Measurements from ENCODE around the gene KCNMA1.
"Not testable (repeated sequence)": the region's sequence is repeated elsewhere in the genome, so short reads cannot be mapped to it uniquely, and the experiment has no call there.

KCNMA1 gene

DNA sequence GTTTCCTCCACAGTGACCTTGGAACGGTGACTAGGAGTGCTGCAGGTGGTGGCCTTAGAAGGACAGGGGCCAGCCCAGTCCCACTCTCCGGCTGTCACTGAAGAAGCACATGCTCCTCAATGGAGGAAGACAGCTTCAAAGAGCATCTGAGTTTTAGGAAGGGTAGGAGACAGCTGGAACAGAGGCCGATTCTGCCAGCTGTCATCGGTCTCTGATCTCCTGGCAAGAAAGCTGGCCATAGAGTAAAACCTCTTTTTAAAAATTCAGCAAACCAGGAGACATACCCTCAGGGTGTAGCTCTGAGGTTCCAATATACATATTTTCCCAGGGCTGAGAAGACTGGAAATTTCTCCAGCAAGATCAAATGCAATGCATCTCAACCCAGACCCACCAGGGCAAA, 55.9 kb downstream of the KCNMA1 start:
- no peak for DNase-seq (ENCODE audit: low read depth)

DNA sequence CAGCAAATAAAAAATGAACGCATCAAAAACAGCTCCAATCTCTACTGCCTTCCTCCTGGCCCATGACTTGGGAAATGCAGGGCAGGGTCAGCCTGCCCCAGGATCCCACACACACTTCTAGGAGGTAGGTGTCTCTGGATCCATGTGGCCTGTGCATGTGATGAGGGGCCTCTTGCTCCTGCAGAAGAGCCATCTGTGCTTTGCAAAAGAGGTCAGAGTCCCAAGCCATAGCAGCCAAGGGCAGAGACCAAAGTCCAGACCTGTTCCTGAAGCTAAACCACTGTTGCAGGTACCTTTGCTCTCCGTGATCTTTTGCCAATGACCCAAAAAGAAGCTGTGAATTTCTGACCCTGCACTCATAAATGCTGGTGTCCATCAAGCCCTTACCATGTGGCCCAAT, 57.1 kb downstream of the KCNMA1 start:
- DNase-seq (ENCODE audit: low read depth), result no peak

DNA sequence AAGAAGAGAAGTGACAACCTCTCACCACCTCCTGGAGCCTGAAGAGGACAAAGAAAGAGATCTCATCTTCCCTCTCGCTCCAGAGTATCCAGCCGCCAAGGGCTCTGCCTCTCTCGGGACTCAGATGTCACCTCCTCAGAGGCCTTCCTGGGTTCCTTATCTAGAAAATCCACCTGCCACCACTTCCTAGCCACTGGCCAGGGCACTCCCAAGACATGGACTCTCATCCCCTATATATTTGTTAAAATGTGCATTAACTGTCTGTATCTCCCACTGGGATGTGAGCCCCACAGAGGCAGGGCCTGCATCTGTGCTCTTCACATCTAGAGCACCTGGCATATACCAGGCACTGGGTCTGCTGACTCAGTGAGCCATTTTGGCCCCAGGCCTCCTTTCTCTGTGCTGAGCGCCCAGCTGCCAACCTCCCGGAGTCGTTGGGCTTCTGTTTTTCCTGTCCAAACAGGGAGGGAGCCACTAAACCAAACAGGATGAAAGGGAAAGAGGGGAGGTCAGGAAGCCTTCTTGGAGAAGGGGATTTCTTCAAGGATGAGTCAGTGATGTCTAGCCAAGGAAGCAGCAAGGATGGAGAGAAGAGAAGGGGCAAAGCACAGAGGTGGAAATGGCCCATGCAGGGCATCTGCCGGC, 58.9 kb downstream of the KCNMA1 start:
- no peak for DNase-seq (ENCODE audit: low read depth)

DNA sequence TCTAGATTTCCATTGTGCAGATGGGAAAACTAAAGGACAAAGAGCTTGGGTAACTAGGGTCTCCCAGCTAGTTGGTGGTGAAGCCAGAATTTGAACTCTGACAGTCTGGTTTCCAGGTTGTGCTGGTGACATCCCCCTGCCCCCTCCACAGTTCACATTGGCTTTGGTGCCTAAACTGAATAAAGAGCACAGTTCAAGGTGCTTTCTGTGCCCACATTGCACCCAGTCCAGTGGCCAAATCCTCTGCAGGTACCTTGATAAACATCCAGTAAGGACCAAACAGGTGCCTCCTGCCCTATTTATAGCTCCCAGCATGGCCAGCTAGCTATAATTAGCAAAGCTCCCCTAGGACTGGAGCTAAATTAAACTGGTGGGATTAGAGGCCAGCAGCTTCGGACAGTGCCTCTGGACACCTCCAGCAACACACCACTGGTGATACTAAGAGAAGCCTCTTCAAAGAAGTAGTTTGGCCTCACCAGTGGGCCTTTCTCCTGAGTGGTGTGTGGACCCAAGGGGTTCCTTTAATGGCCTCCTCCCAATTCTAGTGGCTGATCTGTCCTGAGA, 59.9 kb downstream of the KCNMA1 start:
- no peak for DNase-seq (ENCODE audit: low read depth)

DNA sequence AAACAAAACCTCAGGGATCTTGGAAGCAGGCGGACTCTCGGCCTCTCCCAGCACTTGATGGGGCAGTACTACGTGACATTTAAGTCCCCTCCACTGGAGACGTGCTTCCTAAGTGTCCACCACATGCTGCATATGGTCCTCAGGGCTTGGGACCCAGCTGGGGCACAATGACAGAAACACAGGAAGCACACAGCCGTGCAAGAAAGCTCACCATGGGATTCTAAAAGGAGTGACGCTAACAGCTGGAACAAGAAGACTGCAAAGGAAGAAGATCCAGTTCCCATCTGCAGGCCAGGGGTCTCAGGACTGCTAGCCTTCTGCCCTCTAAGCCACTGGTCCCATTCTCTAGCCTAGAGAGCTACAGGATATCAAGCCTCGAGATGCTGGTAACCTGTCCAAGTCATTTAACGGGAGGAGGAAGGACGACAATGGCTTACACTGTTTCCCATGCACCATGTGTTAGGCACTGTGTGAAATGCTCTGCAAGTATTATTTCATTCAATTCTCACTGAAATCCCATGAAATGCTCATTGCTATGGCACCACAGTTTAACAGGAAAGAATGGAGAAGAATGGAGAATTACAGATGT, 61.1 kb downstream of the KCNMA1 start:
- no peak for DNase-seq (ENCODE audit: low read depth)

DNA sequence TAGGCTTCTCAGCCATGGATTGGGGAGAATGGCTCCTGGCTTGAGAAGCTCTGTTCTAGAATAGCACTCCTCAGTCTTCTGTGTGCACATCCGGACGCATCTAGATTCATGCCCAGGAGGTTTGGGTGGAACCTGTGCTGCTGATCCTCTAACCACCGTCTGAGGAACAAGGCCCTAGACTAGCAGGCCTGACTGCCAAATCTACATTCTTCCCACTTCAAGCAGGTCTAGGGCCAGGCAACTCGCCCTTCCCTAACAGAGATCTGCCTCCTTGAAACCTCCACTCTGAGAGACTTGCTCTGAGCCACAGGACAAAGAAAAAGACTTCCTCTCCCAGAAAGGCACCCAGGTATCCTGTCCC, 61.6 kb downstream of the KCNMA1 start:
- no peak for DNase-seq (ENCODE audit: low read depth)

DNA sequence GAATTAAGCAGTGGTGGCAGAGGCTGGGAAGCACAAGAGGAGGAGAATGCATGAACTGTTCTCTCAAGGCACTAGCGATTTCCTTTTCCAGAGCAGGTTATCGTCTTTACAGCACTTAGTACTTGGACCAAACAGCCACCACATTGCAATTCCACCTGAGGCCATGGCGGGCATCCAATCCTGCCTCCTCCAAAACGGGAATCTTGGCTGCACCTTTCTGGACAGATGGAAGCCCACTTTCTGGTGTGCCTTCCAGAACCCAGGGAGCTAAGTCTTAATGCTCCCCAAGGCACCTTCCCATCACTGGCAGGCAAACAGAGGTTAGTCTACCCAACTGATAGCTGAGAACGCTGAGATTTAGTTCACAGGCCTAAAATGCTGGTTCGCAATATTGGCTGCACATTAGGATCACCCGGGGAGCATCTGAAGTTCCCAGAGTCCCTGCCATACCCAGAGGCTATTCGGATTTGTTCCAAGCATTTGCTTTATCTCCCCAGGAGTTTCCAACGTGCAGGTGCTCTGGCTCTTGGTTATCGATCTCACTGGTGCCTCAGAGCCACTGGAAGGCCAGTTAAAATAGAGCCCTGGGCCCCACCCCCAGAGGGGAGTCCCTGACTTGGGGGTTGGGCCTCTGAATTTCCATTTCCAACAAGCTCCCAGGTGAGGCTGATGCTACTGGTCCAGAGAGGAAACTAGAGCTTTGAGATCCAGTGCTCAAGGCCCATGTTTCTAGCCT, 62.2 kb downstream of the KCNMA1 start:
- no peak for DNase-seq (ENCODE audit: low read depth)

DNA sequence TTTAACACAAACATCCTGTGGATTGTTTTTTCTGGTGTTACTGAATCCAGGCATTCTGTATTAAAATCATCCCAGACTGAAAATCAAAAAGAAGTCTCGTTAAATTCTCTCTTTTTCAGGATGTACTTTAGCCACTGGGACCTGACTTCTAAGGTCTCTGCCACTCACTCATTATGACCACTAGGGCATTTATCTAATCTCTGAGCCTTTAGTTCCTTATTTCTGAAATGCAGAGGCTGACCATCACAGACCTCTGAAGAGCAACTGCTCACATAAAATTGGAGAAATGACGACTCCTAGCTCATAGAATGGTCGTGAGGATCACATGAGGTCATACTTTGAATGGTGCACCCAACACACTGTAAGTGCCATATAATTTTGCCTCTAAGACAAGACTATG, 63.2 kb downstream of the KCNMA1 start:
- DNase-seq (ENCODE audit: low read depth), result no peak

DNA sequence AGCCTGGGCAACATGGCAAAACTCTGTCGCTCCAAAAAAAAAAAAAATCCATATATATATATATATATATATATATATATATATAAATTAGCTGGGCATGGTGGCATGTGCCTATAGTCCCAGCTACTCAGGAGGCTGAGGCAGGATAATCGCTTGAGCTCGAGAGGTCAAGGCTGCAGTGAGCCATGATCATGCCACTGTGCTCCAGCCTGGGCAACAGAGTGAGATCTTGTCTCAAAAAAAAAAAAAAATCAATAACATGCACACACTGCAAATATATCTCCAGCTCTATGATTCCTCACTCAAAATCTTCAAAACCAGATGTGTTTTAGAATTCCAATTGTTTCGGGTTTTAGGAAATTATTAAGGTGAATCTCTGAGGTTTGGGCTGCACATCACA, 65.1 kb downstream of the KCNMA1 start:
- DNase-seq (ENCODE audit: low read depth), result not testable (repeated sequence)

DNA sequence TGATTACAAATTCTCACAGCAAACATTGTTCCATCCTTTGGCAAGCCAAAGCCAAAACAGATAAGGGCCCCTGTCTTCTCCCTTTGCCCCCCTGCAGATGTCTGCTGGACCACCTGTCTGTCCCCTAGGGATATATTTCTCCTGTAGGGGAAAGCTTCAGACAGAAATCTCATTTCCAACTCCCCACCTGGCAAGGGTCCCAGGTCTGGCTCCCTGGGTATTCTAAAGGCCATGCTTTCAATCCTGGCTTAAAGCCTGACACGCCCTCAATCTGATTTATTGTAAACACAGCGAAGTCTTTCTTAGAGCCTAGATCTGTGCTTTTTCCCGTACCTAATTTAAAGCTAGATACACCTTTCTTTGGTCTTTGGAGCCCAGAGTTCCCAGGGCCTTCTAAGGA, 66.1 kb downstream of the KCNMA1 start:
- no peak for DNase-seq (ENCODE audit: low read depth)

DNA sequence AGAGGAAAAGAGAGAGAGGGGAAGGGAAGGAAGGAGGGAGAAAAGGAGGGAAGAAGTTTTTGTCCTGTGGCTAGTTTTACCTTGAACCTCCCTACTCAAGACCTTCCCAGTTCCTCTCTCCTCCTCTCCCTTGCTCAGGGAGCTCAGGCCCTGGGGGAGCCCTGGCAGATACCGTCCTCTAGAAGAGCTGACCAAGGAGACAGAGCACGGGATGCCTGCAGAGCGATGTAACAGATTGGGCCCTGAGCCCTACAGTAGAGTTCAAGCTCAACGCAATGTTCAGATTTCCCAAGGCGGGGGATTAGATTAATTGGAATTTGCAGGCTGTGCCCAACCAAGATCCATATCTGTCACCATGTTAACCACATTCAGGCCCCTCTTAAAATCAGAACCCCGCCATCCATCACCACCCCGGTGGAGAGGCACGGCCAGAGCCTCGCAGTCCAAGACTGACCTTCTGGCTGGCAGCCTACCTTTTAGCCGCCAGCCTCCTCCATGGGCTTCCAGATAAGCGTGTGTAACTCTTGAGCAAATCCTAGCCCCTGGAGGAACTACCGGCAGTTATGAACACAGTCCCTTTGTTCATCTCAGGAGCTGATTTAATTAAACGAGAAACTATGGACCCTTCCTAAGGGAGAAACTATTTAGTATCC, 70.6 kb downstream of the KCNMA1 start:
- DNase-seq (ENCODE audit: low read depth), result no peak

DNA sequence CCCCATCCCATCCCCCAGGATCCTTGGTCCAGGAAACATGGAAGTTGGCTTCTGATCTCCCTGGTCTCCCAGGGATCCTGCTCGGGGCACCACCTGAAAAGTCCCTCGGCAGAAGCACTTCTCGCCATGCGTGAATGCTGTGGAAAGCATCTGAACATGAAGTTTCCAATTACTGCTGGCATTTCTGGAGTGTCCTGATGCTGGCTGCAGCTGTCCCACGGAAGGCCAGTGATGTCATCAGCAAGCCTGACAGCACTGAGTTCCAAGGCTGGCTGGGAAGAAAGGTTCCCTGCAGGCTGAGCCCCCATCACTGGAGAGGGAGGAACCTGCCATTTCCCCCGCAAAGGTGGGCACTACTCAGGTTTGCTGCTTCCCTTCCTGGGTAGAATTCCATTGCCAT, 71.4 kb downstream of the KCNMA1 start:
- DNase-seq (ENCODE audit: low read depth), result no peak

DNA sequence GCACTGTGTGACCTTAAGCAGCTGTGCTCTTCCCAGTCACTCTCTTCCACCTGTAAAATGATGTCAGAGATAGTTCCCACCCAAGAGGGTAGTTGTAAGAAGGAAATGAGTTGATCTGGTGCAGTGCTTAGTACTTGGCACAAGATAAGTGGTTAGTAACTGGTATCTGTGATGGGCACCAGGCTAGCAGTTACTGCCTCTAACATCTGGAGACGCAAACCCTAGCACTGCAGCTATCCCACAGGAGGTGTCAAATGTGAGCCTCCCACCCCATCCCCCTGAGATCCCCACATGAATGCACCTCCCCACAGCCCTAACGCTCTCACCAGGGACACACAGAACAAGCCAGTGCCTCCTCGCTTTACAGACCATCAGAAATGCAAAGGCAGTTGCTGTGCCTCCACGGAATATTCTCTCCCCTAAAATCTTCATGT, 72.0 kb downstream of the KCNMA1 start:
- DNase-seq (ENCODE audit: low read depth), result no peak

DNA sequence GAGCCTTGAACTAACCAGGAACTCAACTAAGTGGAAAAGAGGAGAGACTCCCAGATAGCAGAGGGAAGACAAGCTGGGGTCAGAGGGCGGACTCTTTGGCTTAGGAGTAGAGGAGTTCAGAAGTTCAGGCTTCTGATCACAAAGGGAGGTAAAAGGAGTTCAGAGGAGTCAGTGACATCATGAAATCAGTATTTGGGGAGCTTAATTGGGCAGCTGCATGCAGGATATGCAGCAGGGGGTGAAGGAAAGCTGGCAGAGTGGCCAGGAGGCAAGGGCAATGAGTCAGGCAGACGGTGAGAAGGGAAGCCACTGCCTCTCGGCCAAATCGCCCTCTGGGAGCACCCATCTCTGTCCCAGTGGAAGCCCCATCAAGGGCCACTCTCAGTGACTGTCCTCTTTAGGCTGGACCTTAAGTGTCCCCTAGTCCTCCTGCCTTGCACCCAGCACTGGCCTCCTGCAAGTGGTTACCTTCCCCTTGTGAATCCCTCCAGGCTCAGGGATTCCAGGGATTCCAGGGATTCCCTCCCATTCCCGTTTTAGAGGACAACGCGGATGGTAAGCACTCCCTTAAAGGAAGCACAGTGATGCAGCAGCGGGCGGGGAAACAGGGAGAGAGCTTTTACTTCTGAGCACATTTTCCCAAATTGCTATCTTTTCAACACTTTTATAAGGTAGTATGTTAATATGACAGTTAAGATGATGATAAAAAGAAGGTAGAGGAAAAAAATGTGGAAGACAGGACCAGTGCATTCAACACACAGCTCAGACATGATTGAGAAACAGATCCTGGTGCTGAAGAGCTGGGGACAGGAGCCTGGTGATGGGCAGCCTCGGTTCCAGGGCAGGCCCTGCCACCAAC, 72.6 kb downstream of the KCNMA1 start:
- no peak for DNase-seq (ENCODE audit: low read depth)

DNA sequence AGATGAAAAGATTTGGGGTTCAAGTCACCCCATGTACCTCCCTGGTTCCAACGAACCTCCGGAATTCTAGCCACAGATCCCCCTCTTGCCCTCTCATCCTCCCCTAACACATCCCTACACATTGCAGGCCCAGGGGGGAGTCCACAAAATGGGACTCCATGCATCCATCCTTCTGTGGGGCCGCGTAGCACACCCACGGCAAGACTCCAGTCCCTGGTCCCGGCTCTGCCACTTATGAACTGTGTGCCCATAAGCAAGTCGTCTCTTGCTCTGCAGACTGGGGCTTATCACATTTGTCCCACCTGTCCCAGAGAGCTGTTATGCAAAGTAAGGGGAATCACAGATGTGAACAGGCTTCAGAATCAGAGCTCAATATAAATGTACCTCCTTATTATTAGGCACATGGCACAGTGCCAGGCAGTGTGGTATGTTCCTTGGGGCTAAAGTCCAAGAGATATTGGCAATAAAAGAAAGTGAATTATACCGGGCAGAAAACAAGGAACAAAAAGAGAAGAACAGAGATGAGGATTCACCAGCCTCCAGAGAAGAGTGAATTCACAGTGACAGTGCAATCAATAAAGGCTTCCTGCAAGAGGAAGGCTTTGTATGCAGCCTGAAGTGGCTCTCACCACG, 73.9 kb downstream of the KCNMA1 start:
- no peak for DNase-seq (ENCODE audit: low read depth)

DNA sequence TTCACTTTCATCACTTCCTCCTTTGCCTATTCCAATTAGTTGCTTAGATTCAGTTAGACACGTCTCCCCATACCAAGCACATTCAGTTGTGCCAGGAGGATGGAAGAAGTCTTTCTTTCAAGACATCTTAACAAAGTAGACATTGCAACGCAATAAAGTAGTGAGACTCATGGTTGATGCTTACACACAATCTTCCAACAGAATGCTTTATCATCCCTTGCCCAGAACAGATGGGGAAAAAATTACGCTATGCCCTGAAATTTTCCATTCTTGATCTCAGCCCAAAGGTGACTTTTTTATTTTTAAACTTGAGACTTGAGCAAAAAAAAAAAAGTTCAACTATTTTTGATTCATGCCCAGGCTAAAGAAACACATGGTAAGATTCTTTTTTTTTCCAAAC, 74.9 kb downstream of the KCNMA1 start:
- no peak for DNase-seq (ENCODE audit: low read depth)

DNA sequence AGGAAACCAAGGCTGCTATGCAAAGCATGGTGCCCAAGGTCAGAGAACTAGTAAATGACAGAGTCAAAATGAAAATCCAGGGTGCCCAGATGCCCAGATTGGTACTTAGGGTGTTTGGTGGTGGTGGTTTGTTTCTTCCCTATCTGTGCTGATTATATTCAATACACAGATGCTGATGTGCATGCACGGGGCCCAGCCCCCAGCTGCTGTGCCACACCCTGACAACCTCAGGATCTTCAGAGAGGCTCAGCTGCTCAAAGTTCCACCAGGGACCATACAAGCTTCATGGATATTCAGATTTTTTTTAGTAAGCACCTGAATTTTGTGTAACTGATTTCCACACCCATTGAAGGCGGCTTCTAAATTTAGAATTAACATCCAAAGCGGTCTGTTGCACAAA, 75.6 kb downstream of the KCNMA1 start:
- no peak for DNase-seq (ENCODE audit: low read depth)

DNA sequence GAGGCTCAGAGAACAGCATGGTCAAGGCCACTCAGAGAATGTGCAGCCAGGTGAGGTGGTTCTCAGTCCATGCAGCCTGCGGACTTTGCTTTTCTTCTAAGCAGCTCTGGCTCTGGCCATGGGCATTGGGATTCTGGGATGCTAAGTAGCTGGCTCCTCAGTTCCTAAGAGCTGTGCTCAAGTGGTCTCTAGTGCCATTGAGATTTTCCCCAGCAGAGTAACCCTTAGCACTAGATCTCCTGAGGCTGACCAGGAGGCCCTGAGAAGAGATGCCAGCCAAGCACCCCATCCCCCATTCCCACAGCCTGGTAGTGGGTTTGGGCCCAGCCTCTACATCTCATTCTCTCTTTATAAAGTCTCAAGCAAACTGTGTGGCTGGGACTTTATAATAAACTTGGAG, 77.1 kb downstream of the KCNMA1 start:
- DNase-seq (ENCODE audit: low read depth), result no peak

DNA sequence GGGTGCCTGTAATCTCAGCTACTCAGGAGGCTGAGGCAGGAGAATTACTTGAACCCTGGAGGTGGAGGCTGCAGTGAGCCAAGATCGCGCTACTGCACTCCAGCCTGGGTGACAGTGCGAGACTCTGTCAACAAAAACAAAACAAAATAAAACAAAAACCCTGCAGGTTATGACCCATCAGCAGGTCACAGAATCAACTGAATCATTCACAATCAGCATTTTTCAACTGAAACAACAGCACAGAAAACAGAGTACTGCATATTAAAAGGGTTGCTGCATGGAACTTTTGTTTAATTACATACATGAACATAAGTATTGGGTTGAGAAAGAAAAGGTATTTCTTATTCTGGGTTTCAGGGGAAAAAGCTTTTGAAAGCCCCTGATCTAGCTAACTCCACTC, 77.6 kb downstream of the KCNMA1 start:
- DNase-seq (ENCODE audit: low read depth), result no peak

DNA sequence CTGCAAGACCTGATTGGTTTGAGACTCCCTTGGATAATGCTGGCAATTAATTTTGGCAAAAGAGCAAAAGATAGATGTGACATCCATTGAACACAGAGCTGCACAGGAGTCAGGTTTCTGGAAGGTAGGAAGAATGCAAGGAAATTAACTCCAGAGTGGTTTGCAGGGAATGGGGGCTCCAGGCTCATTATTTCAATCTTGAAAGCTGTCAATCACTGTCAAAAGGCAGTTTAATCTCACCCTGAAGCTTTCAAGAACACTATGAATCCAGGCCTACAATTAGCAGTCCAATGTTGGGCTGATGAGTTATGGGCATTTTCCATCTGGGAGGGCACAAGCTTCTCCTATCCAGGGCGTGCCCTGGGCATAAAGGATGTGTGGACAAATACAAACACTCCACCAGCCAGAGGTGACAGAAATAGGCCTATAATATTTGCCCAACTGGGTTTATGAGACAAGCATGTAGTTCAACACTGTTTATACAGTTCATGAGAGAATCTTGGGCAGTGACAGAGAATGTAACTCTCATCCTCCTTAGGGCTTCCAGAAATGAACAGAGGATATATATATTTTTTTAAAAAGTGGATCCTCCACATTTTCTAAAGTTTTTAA, 80.5 kb downstream of the KCNMA1 start:
- no peak for DNase-seq (ENCODE audit: low read depth)

Data from activated T-helper 9 cell treated with anti-CD3 and anti-CD28 coated beads, Interleukin-2, amount 50 U/mL, for 16 hours (primary cell).